AG04450 (cell line): ENCODE data around the gene FNBP1. TPM values are rescaled to one million over a fixed set of nuclear protein-coding genes. Genes with fewer than 3 reads are reported as not detected.

Source experiments
- CTCF ChIA-PET: fragments of 300-600, 350-600 bp; formaldehyde crosslinking; extraction: SDS; loops from one replicate; lab custom pipeline; 2022; ENCODE audit warnings: antibody characterized with exemption, inconsistent platforms; lab: Charles Lee
- POLR2A ChIA-PET: fragments of 350-600 bp; formaldehyde crosslinking; extraction: SDS; loops from one replicate; lab custom pipeline; 2021; ENCODE audit warnings: antibody characterized with exemption, inconsistent platforms; lab: Yijun Ruan, JAX
- DNase-seq: peaks from one replicate; pipeline ENCODE4 v3.0.0-alpha.2; 2011; ENCODE audit warnings: low read depth, low spot score
- H3K27ac ChIP-seq: one replicate; pipeline ENCODE4 v1.5.1; 2012; ENCODE audit warnings: low read depth, low read length, control low read depth
- H3K27me3 ChIP-seq: one replicate; pipeline ENCODE4 v1.6.0; 2012; ENCODE audit warnings: low read length; ENCODE audit not compliant: control insufficient read depth, insufficient read depth
- H3K4me3 ChIP-seq: 2 replicates; pipeline ENCODE4 v1.5.1; 2011; ENCODE audit warnings: mild to moderate bottlenecking, low read depth, low read length, control low read depth
- H3K9me3 ChIP-seq: 2 replicates; pipeline ENCODE4 v1.5.1; 2012; ENCODE audit warnings: low read length; ENCODE audit not compliant: control insufficient read depth, insufficient read depth
- polyA plus RNA-seq: library from polyadenylated mRNA; depleted of rRNA; stranded (reverse); fragments of >200 nt; gene quantifications from 2 replicates; pipeline ENCODE4 v1.2.3, GENCODE V29; 2011
- TF ChIP-seq, protein P1 (sequence below): IDR thresholded peaks from 2 replicates; pipeline ENCODE4 v1.5.1; 2011; ENCODE audit warnings: low read depth, low read length, control low read depth, inconsistent platforms

FNBP1 gene
- polyA plus RNA-seq, 1 experiment: 22.3 TPM

DNA sequence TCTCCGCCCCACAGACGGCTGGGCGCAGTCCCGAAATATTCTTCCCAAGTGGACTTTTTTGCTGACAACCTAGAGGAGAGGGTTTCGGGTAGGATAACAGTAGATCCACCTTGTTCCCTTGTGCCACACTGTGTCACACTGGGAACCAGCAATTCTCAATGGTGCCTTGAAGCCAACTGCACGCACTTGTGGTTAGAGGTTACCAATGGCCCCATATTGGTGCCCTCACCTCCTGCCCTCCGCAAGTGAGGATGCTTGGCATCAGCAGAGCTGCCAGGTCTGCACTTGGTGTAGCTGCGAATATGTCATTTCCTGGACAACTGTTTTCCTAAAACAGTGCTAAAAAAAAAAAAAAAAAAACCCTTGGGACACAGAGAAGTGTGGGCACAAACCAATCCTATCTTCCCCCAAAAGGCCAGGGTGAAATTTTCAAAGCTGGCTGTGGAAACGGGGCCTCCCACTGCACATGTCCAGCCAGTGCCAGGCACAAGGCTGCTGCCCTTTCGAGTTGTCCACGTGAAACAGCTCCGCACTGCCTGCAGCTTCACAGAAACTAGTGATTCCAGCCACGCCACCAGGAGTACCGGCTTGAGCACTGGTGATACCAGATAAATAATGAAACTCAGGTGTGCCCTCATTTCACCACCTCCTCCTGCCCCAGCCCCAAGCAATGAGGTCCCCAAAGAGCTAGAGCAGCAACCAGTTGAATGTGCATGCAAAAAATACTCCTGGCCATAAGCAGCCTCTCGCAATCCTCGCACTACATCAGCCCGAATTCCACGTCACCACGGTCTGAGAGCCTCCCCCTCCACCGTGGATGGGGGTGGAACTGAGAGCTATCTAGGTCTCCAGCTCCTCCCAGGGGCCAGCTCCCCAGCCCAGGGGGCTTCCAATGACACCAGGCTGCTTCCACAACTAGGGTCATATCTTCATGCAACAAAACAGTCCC lies 156.5 kb downstream of the FNBP1 start:
- ChIA-PET POLR2A (interaction anchor here (1.2 to 1.6 kb wide), 3 partner anchors 156 to 167 kb away, joined by 4 to 5 read pairs (median 4); partner anchors contain the start of genes FNBP1 and GPR107), CTCF (interaction anchor here (0.6 to 2.5 kb wide), 9 partner anchors 24 to 455 kb away, joined by 3 to 13 read pairs (median 4); partner anchors contain the start of gene GPR107)
- TF ChIP-seq, protein P1, sequence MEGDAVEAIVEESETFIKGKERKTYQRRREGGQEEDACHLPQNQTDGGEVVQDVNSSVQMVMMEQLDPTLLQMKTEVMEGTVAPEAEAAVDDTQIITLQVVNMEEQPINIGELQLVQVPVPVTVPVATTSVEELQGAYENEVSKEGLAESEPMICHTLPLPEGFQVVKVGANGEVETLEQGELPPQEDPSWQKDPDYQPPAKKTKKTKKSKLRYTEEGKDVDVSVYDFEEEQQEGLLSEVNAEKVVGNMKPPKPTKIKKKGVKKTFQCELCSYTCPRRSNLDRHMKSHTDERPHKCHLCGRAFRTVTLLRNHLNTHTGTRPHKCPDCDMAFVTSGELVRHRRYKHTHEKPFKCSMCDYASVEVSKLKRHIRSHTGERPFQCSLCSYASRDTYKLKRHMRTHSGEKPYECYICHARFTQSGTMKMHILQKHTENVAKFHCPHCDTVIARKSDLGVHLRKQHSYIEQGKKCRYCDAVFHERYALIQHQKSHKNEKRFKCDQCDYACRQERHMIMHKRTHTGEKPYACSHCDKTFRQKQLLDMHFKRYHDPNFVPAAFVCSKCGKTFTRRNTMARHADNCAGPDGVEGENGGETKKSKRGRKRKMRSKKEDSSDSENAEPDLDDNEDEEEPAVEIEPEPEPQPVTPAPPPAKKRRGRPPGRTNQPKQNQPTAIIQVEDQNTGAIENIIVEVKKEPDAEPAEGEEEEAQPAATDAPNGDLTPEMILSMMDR: no peak
- no peaks in the 10 kb centered on the region; the same call in 1 of the 2 replicates for H3K9me3 ChIP-seq
- peak overlapping the region; percentile 21 for H3K27ac ChIP-seq
- no peaks in the 10 kb centered on the region for H3K27me3 ChIP-seq
- DNase-seq: no peak
- H3K4me3 ChIP-seq: no peak overlapping the region

DNA sequence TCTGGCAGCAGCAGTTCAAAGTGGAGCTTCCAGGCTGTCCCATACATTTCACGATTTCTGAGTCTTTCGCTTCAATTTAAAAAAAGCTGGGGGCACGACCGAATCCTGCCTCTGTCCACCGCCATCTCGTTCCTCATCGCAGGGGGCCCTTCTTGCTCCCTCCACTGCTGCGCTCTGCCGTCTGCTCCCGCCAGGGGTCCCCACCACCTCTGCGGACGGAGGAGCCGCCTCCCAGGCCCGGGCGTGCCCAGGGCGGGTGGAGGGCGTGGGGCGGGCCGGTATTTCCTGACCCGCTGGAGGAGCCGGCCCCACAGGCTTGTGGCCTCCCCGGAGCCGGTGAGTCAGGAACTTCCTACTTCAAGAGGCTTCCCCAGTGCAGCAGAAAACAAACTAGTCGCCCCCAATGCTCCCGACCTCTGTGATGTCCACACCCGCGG lies 157.3 kb downstream of the FNBP1 start:
- Histone ChIP-seq H3K27ac (no peak overlapping the region), H3K9me3 (no peaks in the 10 kb centered on the region; the same call in 1 of the 2 replicates), H3K4me3 (no peak overlapping the region; the same call in 1 of the 2 replicates), H3K27me3 (no peaks in the 10 kb centered on the region)
- TF ChIP-seq, protein P1: peak; percentile 98
- CTCF ChIA-PET: interaction anchor here (0.7 to 2.5 kb wide), 9 partner anchors 12 to 205 kb away, joined by 3 to 13 read pairs (median 4); no protein-coding TSS in a partner anchor
- peak; percentile 70 for DNase-seq
- POLR2A ChIA-PET: interaction anchor here (1.6 kb wide), 1 partner anchor 157 kb away, joined by 5 read pairs; the partner anchor contains the start of gene FNBP1

GRCh38 chr9:129885018-129885669 lies 157.8 kb downstream of the FNBP1 start:
- H3K4me3 ChIP-seq: no peak overlapping the region
- peak overlapping the region; percentile 21 for H3K27ac ChIP-seq
- TF ChIP-seq, protein P1: no peak

GRCh38 chr9:129884220-129885017 lies 158.6 kb downstream of the FNBP1 start:
- ChIA-PET CTCF (interaction anchor here (0.8 to 2.5 kb wide), 6 partner anchors 26 to 215 kb away, joined by 3 to 13 read pairs (median 3); no protein-coding TSS in a partner anchor), POLR2A (interaction anchor here (1.6 kb wide), 1 partner anchor 158 kb away, joined by 5 read pairs; the partner anchor contains the start of gene FNBP1)
- H3K9me3 ChIP-seq: no peaks in the 10 kb centered on the region; the same call in 1 of the 2 replicates
- no peaks in the 10 kb centered on the region for H3K27me3 ChIP-seq
- DNase-seq: no peak
- peak overlapping the region; percentile 17; the same call in 1 of the 2 replicates for H3K4me3 ChIP-seq
- TF ChIP-seq, protein P1: no peak
- H3K27ac ChIP-seq: peak overlapping the region; percentile 21

More at GRCh38 chr9:129885018-129885669, 157.8 kb downstream of the FNBP1 start:
- ChIA-PET CTCF (interaction anchor here (0.7 to 2.5 kb wide), 11 partner anchors 12 to 214 kb away, joined by 3 to 13 read pairs (median 3); no protein-coding TSS in a partner anchor), POLR2A (interaction anchor here (0.5 to 1.6 kb wide), 2 partner anchors 80 to 158 kb away, joined by 3 to 5 read pairs; partner anchors contain the start of gene FNBP1)
- DNase-seq: no peak
- H3K27me3 ChIP-seq: no peaks in the 10 kb centered on the region
- H3K9me3 ChIP-seq: no peaks in the 10 kb centered on the region; the same call in 1 of the 2 replicates
